K562 (cell line): Measurements from ENCODE around the gene GBA3. TPM values are rescaled to one million over a fixed set of nuclear protein-coding genes. Genes with fewer than 3 reads are reported as not detected.

Source experiments
- ARHGAP35 ChIP-seq: fragments of 450-650 bp; IDR thresholded peaks from 2 replicates; pipeline ENCODE4 v1.6.1; 2018; ENCODE audit not compliant: partially characterized antibody
- CREB3 ChIP-seq: fragments of 450-650 bp; conservative IDR thresholded peaks from 2 replicates; pipeline ENCODE4 v1.6.1; 2016; ENCODE audit warnings: missing genetic modification characterization, low read depth, mild to moderate bottlenecking, missing compliant biosample characterization, moderate library complexity
- ESRRB ChIP-seq: fragments of 250-450 bp; sonication (Bioruptor Pico); IDR thresholded peaks from 2 replicates; pipeline ENCODE4 v1.5.0; 2020; ENCODE audit warnings: mild to moderate bottlenecking, moderate library complexity, borderline replicate concordance
- NKRF ChIP-seq: fragments of 450-650 bp; IDR thresholded peaks from 2 replicates; pipeline ENCODE4 v1.6.1; 2016; ENCODE audit warnings: borderline replicate concordance
- POLR2A ChIP-seq: fragments of 450-650 bp; conservative IDR thresholded peaks from 2 replicates; pipeline ENCODE4 v1.6.1; 2016
- RBM39 ChIP-seq: fragments of 200-400 bp; formaldehyde crosslinking; optimal IDR thresholded peaks from 2 replicates; pipeline ENCODE3; 2018; ENCODE audit warnings: low read depth, low read length
- USF1 ChIP-seq: sonication (generic); formaldehyde crosslinking; IDR thresholded peaks from 2 replicates; pipeline ENCODE4 v1.9.0; 2022; ENCODE audit warnings: mild to moderate bottlenecking, missing genetic modification reagents
- WHSC1 ChIP-seq: IDR thresholded peaks from one replicate; pipeline ENCODE4 v1.6.1; 2012; ENCODE audit warnings: low read length, control low read depth, inconsistent platforms
- YY1 ChIP-seq, 3 experiments: IDR thresholded peaks; 2 replicates each; pipeline ENCODE4 v1.6.1; 2011; ENCODE audit warnings: low read length in 2 of 3, mild to moderate bottlenecking in 2 of 3, moderate library complexity in 2 of 3, borderline replicate concordance in 1 of 3, control low read depth in 1 of 3, low read depth in 1 of 3; ENCODE audit not compliant: insufficient read depth in 3 of 3, insufficient replicate concordance in 2 of 3, control insufficient read depth in 1 of 3, insufficient read length in 1 of 3; ENCODE audit errors: extremely low read depth in 1 of 3
- ZFX ChIP-seq: sonication (generic); formaldehyde crosslinking; IDR thresholded peaks from 2 replicates; pipeline ENCODE4 v1.8.0; 2022; ENCODE audit warnings: mild to moderate bottlenecking, missing genetic modification reagents, moderate library complexity
- ZNF318 ChIP-seq, 2 experiments: fragments of 450-650 bp; IDR thresholded peaks; 2 replicates each; pipeline ENCODE4 v1.6.1; 2016; ENCODE audit warnings: mild to moderate bottlenecking in 2 of 2, borderline replicate concordance in 1 of 2, low read depth in 1 of 2, moderate library complexity in 1 of 2
- ZNF436 ChIP-seq: fragments of 250-450, 450-650 bp; sonication (Bioruptor Pico); formaldehyde crosslinking; IDR thresholded peaks from 2 replicates; pipeline ENCODE4 v1.7.0; 2020; ENCODE audit warnings: mild to moderate bottlenecking
- polyA plus RNA-seq, 8 experiments: library from polyadenylated mRNA; depleted of rRNA in 4 of 8; stranded (reverse) in 5 of 8; unstranded in 3 of 8; fragments of >200 nt; fragmentation: Nextera tagmentation in 2 of 8; fragmentation: Illumina TruSeq in 1 of 8; extraction: Ambion mirVana in 2 of 8; extraction: Trizol in 1 of 8; gene quantifications; 2 replicates each; pipeline versions ENCODE4 v1.2.1 to v1.2.3, GENCODE V29; 2011 to 2014; ENCODE audit warnings: inconsistent platforms in 1 of 8, missing spikeins in 1 of 8
- total RNA-seq, 7 experiments: library from RNA; depleted of rRNA in 6 of 7; stranded (reverse); fragments of >200 nt in 6 of 7; fragmentation: Illumina TruSeq in 2 of 7; extraction: Trizol in 2 of 7; gene quantifications; 2 replicates each; pipeline versions ENCODE4 v1.2.1 to v1.2.3, GENCODE V29; 2011 to 2021; ENCODE audit warnings: low replicate concordance in 1 of 7

The GBA3 gene
- total and polyA plus RNA-seq, 9 of the 15 experiments (the other 6 are each of a cell fraction or from before 2014, with no cell fraction given), result 0.13 to 0.75 (median 0.40) TPM; not detected in 1

DNA sequence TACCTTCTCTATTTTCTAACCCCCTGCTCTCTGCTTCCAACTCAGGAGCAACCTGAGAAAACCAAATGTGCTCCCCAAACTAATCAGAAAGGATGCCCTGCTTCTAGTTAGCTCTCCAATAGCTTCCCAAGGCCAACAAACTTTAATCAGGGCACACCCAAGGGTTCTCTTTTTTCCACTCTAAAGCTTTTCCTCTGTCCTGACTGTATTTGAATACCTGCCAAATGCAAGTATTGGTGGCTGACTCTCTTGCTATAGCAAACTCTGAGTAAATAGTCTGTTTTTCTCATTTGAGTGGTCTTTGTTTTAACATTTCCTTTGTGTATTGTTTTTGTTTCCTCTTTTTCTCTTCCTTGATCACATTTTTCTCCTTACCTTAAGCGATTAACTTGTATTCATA, 52.5 kb downstream of the GBA3 start (continued):
- no peak for TF ChIP-seq YY1 (IDR thresholded peaks at IDR 0.05; ENCODE audit: borderline replicate concordance in 1 of 3, control insufficient read depth in 1 of 3, extremely low read depth in 1 of 3, insufficient read depth in 3 of 3, insufficient read length in 1 of 3, insufficient replicate concordance in 2 of 3, low read depth in 1 of 3, low read length in 2 of 3)
- no peak for TF ChIP-seq CREB3 (tag)
- TF ChIP-seq ZNF318 (IDR thresholded peaks at IDR 0.05; ENCODE audit: borderline replicate concordance in 1 of 2, low read depth in 1 of 2), result no peak
- TF ChIP-seq ZFX (CRISPR knock-in tag), result no peak
- TF ChIP-seq WHSC1, result no peak
- TF ChIP-seq NKRF, result no peak
- no peak for TF ChIP-seq POLR2A
- TF ChIP-seq RBM39, result no peak
- no peak for TF ChIP-seq ESRRB (CRISPR knock-in tag)
- TF ChIP-seq ARHGAP35, result no peak
- no peak for TF ChIP-seq ZNF436 (CRISPR knock-in tag)
- TF ChIP-seq USF1 (CRISPR knock-in tag), result no peak
